Measurements from ENCODE around the gene ALKBH4. TPM values are rescaled to one million over a fixed set of nuclear protein-coding genes. Genes with fewer than 3 reads are reported as not detected.
"Not testable (repeated sequence)": the region's sequence is repeated elsewhere in the genome, so short reads cannot be mapped to it uniquely, and the experiment has no call there.

The ALKBH4 gene
- polyA plus RNA-seq, 1 donor from 2014 or later = 27.2 TPM

DNA sequence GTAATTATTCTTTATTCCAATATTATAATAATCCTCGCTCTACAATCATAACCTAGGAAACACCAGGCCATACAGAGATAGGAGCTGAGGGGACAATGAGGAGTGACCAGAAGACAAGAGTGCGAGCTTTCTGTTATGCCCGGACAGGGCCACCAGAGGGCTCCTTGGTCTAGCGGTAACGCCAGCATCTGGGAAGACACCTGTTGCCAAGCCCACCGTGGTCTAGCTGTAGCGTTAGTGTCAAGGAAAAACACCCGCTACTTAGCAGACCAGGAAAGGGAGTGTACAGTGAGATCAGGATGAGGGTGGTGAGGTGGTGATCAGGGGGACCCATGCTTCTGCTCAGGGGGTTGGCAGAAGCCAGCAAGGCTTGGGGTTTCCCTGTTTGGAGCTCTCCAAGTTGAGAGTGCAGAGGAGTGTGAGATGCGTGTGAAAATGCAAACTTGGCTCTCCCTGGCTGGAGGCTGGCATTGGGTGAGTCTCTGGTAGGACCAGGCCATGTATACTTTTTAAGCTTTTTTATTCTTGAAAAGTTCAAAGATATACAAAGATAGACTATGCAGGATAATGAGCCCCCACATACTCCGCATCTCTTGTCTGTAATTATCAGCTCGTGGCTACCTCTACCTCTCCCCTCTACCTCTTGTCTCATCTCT lies 15.4 kb upstream of the ALKBH4 start:
- H3K9me2 ChIP-seq (ENCODE audit: insufficient read depth, low read length); H3K79me2 ChIP-seq (replicated peaks; ENCODE audit: insufficient read depth, low read length); H4K20me1 ChIP-seq (ENCODE audit: insufficient read depth); H3F3A ChIP-seq (ENCODE audit: insufficient read depth, low read length, poor library complexity, severe bottlenecking); H3K27me3 ChIP-seq (ENCODE audit: insufficient read depth, low read depth, low read length); H3K9me3 ChIP-seq (ENCODE audit: low read length); H3K9ac ChIP-seq (ENCODE audit: low read length); H3K4me3 ChIP-seq (ENCODE audit: low read length); H3K27ac ChIP-seq (ENCODE audit: low read length); H3K4me2 ChIP-seq (ENCODE audit: low read length); H3K36me3 ChIP-seq (ENCODE audit: insufficient read depth, low read length); H2AFZ ChIP-seq (ENCODE audit: low read depth, low read length): not testable (repeated sequence)
- TF ChIP-seq RAD21 (conservative IDR thresholded peaks at IDR 0.05) (peak; percentile 55), SMC3 (conservative IDR thresholded peaks at IDR 0.05; ENCODE audit: poor library complexity) (peak; percentile 52)
- TF ChIP-seq, protein P1, sequence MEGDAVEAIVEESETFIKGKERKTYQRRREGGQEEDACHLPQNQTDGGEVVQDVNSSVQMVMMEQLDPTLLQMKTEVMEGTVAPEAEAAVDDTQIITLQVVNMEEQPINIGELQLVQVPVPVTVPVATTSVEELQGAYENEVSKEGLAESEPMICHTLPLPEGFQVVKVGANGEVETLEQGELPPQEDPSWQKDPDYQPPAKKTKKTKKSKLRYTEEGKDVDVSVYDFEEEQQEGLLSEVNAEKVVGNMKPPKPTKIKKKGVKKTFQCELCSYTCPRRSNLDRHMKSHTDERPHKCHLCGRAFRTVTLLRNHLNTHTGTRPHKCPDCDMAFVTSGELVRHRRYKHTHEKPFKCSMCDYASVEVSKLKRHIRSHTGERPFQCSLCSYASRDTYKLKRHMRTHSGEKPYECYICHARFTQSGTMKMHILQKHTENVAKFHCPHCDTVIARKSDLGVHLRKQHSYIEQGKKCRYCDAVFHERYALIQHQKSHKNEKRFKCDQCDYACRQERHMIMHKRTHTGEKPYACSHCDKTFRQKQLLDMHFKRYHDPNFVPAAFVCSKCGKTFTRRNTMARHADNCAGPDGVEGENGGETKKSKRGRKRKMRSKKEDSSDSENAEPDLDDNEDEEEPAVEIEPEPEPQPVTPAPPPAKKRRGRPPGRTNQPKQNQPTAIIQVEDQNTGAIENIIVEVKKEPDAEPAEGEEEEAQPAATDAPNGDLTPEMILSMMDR (IDR thresholded peaks at IDR 0.05; ENCODE audit: poor library complexity, severe bottlenecking) = peak; percentile 63

DNA sequence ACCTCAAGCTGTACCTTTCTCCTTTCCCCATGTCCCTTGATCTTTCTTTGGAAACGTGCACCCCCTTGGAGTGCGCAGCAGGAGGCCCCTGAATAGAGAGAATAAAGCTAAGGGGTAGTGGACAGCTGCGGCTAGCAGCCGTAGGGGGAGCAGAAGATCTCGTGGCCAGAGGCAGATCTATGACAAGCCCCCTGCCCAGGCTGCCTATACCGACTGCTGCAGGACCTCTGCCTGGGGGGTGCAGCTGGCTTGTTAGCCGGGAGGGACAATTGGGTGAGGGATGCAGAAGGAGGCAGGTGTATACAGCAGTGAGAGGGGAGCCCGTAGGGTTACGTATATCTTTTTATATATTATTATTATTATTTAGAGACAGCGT lies 14.5 kb upstream of the ALKBH4 start:
- H3K27me3 ChIP-seq (ENCODE audit: insufficient read depth, low read depth, low read length); H3K9ac ChIP-seq (ENCODE audit: low read length); H3K9me2 ChIP-seq (ENCODE audit: insufficient read depth, low read length); H3F3A ChIP-seq (ENCODE audit: insufficient read depth, low read length, poor library complexity, severe bottlenecking); H2AFZ ChIP-seq (ENCODE audit: low read depth, low read length); H4K20me1 ChIP-seq (ENCODE audit: insufficient read depth); H3K27ac ChIP-seq (ENCODE audit: low read length); H3K79me2 ChIP-seq (replicated peaks; ENCODE audit: insufficient read depth, low read length); H3K4me2 ChIP-seq (ENCODE audit: low read length); H3K9me3 ChIP-seq (ENCODE audit: low read length); H3K36me3 ChIP-seq (ENCODE audit: insufficient read depth, low read length); H3K4me3 ChIP-seq (ENCODE audit: low read length): not testable (repeated sequence)

DNA sequence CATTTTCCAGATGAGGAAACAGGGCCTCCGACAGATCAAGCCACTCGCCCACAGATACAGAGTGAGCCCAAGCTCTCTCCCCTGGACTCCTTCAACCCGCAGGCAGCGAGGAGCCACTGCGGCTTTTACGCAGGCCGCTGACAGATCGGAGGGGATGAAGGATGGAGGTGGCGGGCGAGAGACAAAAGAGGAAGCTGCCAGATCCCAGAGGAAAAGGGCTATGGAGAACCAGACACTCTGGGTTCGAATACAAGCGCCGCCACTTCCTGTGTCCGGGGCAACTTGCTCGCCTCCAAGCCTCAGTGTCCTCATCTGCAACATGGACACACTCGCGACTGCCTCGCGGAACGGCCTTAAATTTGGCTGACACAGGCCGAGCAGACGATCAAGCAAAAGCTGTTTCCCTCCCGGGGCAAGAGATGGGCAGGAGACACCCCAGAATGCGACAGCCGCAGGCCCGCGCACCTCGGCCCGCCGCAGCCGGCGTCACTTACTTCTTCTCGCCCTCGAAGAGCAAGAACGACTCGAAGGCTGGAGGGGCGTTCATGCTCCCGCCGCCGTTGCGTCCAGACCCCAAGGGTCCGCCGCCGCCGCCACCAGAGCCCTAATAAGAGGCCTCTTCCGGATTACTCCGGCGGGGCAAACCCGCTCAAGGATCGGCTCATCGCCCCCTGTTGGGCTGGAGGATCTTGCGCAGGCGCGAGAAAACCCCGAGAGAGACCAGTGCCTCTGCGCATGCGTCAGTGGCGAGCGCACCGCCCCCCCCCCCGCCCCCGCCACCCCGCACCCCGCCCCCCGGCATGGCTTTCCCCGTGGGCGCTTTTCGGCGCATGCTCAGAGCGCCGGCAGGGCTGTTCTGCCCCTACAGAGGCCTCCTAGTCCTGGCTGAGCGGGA lies 13.9 kb upstream of the ALKBH4 start, which contains the start of gene POLR2J:
POLR2J (minus strand) TSS at position 609 of the 895 bp plus-strand sequence; CDS start at position 547, 62 bp downstream.
- H3K9me2 ChIP-seq (ENCODE audit: insufficient read depth, low read length); H3F3A ChIP-seq (ENCODE audit: insufficient read depth, low read length, poor library complexity, severe bottlenecking); H3K27me3 ChIP-seq (ENCODE audit: insufficient read depth, low read depth, low read length); H3K9me3 ChIP-seq (ENCODE audit: low read length); H2AFZ ChIP-seq (ENCODE audit: low read depth, low read length); H4K20me1 ChIP-seq (ENCODE audit: insufficient read depth); H3K79me2 ChIP-seq (replicated peaks; ENCODE audit: insufficient read depth, low read length); H3K36me3 ChIP-seq (ENCODE audit: insufficient read depth, low read length); H3K27ac ChIP-seq (ENCODE audit: low read length); H3K4me2 ChIP-seq (ENCODE audit: low read length): not testable (repeated sequence)
- Histone ChIP-seq H3K4me3 (ENCODE audit: low read length) (peak within 1 kb of the TSS; percentile 55), H3K9ac (ENCODE audit: low read length) (peak within 1 kb of the TSS; percentile 50)
- TF ChIP-seq POLR2AphosphoS5 (IDR thresholded peaks at IDR 0.05) = peak; percentile 53

DNA sequence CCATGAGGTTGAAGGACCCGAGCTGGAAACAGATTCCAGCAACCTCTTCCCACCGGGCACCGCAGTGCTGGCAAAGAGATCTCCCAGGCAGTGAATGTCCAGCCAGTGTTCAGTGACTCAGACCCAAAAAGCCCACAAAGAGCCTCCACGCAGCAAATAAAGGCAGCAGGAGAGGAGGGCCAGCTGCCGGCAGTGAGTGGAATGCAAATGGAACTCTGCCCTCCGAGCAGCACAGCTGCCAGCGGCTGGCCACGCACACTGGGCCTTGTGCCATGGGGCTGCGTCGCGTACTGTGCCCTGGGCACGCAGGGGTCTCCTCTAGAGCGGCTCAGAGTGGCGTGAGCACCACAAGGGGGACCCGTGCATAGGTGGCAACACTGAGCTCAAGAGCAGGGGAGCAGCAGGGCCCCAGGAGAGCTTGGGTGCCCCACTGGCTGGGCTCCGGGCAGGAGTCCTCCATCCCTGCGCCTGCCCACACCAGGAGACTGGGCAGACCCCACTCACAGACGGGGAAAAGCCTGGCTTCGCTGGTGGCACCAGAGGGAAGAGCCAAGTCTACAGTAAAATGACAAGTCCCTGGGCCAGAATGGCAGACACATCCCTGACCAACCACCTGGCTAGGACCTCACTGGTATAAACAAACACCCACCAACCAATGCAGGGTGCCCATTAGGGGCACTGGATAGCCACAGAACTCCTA lies 10.2 kb upstream of the ALKBH4 start:
- not testable (repeated sequence) for H3K27ac ChIP-seq (ENCODE audit: low read length); H3K4me3 ChIP-seq (ENCODE audit: low read length); H3F3A ChIP-seq (ENCODE audit: insufficient read depth, low read length, poor library complexity, severe bottlenecking); H3K4me2 ChIP-seq (ENCODE audit: low read length); H2AFZ ChIP-seq (ENCODE audit: low read depth, low read length); H3K36me3 ChIP-seq (ENCODE audit: insufficient read depth, low read length); H3K9ac ChIP-seq (ENCODE audit: low read length); H3K9me2 ChIP-seq (ENCODE audit: insufficient read depth, low read length); H3K9me3 ChIP-seq (ENCODE audit: low read length); H3K27me3 ChIP-seq (ENCODE audit: insufficient read depth, low read depth, low read length); H4K20me1 ChIP-seq (ENCODE audit: insufficient read depth); H3K79me2 ChIP-seq (replicated peaks; ENCODE audit: insufficient read depth, low read length)

DNA sequence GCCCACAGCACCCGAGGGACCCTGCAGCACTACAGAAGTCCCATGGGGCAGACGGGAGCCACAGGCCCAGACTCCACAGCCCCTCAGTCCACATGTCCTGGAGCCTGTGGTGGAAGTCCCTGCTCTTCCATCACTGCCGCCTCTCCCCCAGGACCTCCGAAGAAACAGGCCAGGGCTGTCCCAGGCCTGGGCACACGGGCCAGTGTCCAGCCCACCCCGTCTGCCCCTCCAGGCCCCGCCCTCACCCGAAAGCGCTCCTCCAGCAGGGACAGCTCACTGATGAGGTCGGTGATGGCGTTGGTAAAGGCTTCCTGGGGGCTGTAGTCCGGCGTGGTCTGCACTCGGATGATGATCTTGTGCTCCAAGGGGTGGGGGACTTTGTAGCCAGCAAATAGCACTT lies 9.5 kb upstream of the ALKBH4 start:
- not testable (repeated sequence) for H3K27ac ChIP-seq (ENCODE audit: low read length); H3K27me3 ChIP-seq (ENCODE audit: insufficient read depth, low read depth, low read length)

More for the DNA sequence above, 9.5 kb upstream of the ALKBH4 start:
- H4K20me1 ChIP-seq (ENCODE audit: insufficient read depth); H3K9me2 ChIP-seq (ENCODE audit: insufficient read depth, low read length); H3K4me2 ChIP-seq (ENCODE audit: low read length); H3K9ac ChIP-seq (ENCODE audit: low read length); H3K79me2 ChIP-seq (replicated peaks; ENCODE audit: insufficient read depth, low read length); H3K36me3 ChIP-seq (ENCODE audit: insufficient read depth, low read length); H3K9me3 ChIP-seq (ENCODE audit: low read length); H3F3A ChIP-seq (ENCODE audit: insufficient read depth, low read length, poor library complexity, severe bottlenecking); H2AFZ ChIP-seq (ENCODE audit: low read depth, low read length); H3K4me3 ChIP-seq (ENCODE audit: low read length): not testable (repeated sequence)
